T-helper 2 cell treated with Interferon-gamma antibody and Interleukin-4, amounts not matched to agents 5 μg/mL and 100 μg/mL, for 36 hours (primary cell): ENCODE data around the gene ZNF358.
A peak's percentile ranks its signal among the peaks of the same experiment; 100 is the strongest.
"Not testable (repeated sequence)": the region's sequence is repeated elsewhere in the genome, so short reads cannot be mapped to it uniquely, and the experiment has no call there.

Experiments used
- DNase-seq: peaks from one replicate; pipeline ENCODE4 v3.0.0; 2021; ENCODE audit warnings: low spot score
- H3K27ac Mint-ChIP-seq: one replicate; pipeline ENCODE4 v1.8.0; 2021; ENCODE audit warnings: mild to moderate bottlenecking, mixed read lengths
- H3K27me3 Mint-ChIP-seq: one replicate; pipeline ENCODE4 v1.8.0; 2021; ENCODE audit warnings: low read depth, mixed read lengths
- H3K36me3 Mint-ChIP-seq: one replicate; pipeline ENCODE4 v1.8.0; 2021; ENCODE audit warnings: low read depth, mixed read lengths
- H3K4me1 Mint-ChIP-seq: one replicate; pipeline ENCODE4 v1.8.0; 2021; ENCODE audit warnings: low read depth, mixed read lengths
- H3K4me3 Mint-ChIP-seq: one replicate; pipeline ENCODE4 v1.8.0; 2022; ENCODE audit warnings: mild to moderate bottlenecking, moderate library complexity, mixed read lengths
- H3K9me3 Mint-ChIP-seq: one replicate; pipeline ENCODE4 v1.8.0; 2021; ENCODE audit warnings: mixed read lengths

Gene ZNF358

GRCh38 chr19:7529610-7530490 is 13.9 kb downstream of the ZNF358 start:
- Mint-ChIP-seq H3K27me3 (no peaks in the 10 kb centered on the region), H3K9me3 (no peaks in the 10 kb centered on the region), H3K4me1 (peaks cover 6% of the 10 kb centered on the region), H3K36me3 (no peaks in the 10 kb centered on the region), H3K27ac (no peak overlapping the region), H3K4me3 (no peak overlapping the region)
- no peak for DNase-seq

DNA sequence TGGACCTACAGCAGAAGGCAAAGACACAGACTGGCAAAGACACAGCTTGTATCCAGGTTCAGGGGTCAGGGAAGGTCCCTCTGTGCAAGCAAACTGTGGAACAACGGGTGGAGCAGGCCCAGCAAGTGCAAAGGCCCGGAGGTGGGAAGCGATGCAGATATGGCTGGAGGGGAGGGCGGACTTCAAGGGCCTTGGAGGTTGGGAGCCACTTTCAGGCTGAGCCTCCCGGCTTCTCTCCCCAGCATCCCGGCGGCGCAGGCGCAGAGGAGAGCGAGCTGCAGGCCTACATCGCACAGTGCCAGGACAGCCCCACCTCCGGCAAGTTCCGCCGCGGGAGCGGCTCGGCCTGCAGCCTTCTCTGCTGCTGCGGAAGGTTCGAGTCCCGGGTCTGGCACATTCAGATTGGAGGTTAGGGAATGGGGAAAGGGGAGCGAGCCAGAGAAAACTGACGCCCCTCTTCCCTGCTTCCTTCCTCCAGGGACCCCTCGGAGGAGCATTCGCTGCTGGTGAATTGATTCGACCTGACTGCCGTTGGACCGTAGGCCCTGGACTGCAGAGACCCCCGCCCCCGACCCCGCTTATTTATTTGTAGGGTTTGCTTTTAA is 17.5 kb downstream of the ZNF358 start:
- Mint-ChIP-seq H3K27me3 (no peaks in the 10 kb centered on the region), H3K4me3 (peak overlapping the region; percentile 94), H3K9me3 (no peaks in the 10 kb centered on the region), H3K36me3 (peaks cover 6% of the 10 kb centered on the region), H3K4me1 (peaks cover 13% of the 10 kb centered on the region), H3K27ac (peak overlapping the region; percentile 68)
- no peak for DNase-seq

DNA sequence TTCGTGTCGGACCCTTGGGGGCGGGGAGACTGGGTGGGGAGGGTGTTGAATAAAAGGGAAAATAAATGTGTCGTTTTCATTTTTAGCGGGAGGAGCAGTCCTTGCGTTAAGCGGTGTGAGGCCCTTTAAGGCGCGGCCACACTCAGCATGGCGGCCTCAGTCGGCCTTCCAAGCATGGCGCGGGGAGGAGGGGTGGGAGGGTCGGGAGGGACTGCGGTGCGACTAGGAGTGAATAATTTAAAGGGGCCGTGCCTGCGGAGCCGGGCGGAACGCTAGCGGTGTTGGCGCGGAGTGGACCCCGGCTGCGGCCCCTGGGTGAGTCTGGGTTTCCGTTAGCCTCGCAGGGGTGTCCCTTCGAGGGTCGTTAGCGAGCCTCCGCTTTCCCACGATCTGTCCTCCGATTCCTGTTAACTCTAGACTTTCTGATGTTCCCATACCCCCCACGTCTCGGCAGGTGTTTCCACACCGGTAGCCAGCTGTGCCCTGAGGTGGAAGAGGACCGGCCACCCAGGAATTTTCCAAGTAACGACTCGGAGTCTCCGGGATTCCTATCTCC is 18.1 kb downstream of the ZNF358 start:
- peaks cover 13% of the 10 kb centered on the region for H3K4me1 Mint-ChIP-seq
- no peaks in the 10 kb centered on the region for H3K9me3 Mint-ChIP-seq
- H3K27me3 Mint-ChIP-seq, result no peaks in the 10 kb centered on the region
- peak overlapping the region; percentile 94 for H3K4me3 Mint-ChIP-seq
- peak overlapping the region; percentile 76 for H3K27ac Mint-ChIP-seq
- H3K36me3 Mint-ChIP-seq, result peaks cover 10% of the 10 kb centered on the region
- peak; percentile 77 for DNase-seq

DNA sequence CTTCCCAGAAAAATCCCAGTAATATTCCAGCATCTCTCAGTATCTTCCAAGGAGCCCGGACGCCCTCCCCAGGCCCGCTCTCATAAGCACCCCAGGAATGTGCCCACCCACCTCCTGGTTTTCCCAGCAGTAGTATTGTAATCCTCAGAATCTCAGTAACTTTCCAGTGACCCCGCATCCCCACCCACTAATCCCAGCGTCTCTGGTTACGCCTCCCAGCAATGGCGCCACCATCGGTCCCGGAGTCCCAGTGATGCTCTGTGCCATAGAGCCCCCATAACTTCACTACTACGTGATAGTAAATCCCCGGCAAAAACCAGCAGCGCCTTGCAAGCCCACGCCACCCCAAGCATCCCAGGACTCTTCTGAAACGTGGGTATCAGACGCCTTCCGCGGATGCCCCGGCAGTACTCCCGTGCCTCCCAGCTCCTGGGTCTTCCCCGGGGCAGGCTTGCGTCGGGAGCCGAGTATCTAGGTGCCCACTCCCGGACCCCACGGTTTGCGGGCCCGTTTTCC is 18.7 kb downstream of the ZNF358 start:
- peaks cover 13% of the 10 kb centered on the region for H3K4me1 Mint-ChIP-seq
- H3K9me3 Mint-ChIP-seq, result no peaks in the 10 kb centered on the region
- peak; percentile 37 for DNase-seq
- peak overlapping the region; percentile 76 for H3K27ac Mint-ChIP-seq
- peaks cover 10% of the 10 kb centered on the region for H3K36me3 Mint-ChIP-seq
- H3K4me3 Mint-ChIP-seq, result peak overlapping the region; percentile 94
- H3K27me3 Mint-ChIP-seq, result no peaks in the 10 kb centered on the region

GRCh38 chr19:7535047-7535997 is 19.4 kb downstream of the ZNF358 start, which contains the start of gene PNPLA6:
Gene PNPLA6, plus strand, starts transcription at chr19:7535717. Its CDS starts 72 bp downstream, at chr19:7535789.
- peaks cover 13% of the 10 kb centered on the region for H3K4me1 Mint-ChIP-seq
- DNase-seq, result peak; percentile 94
- H3K27me3 Mint-ChIP-seq, result no peaks in the 10 kb centered on the region
- peak within 1 kb of the TSS; percentile 94 for H3K4me3 Mint-ChIP-seq
- H3K9me3 Mint-ChIP-seq, result no peaks in the 10 kb centered on the region
- H3K36me3 Mint-ChIP-seq, result peaks cover 15% of the 10 kb centered on the region
- H3K27ac Mint-ChIP-seq, result peak within 1 kb of the TSS; percentile 86

DNA sequence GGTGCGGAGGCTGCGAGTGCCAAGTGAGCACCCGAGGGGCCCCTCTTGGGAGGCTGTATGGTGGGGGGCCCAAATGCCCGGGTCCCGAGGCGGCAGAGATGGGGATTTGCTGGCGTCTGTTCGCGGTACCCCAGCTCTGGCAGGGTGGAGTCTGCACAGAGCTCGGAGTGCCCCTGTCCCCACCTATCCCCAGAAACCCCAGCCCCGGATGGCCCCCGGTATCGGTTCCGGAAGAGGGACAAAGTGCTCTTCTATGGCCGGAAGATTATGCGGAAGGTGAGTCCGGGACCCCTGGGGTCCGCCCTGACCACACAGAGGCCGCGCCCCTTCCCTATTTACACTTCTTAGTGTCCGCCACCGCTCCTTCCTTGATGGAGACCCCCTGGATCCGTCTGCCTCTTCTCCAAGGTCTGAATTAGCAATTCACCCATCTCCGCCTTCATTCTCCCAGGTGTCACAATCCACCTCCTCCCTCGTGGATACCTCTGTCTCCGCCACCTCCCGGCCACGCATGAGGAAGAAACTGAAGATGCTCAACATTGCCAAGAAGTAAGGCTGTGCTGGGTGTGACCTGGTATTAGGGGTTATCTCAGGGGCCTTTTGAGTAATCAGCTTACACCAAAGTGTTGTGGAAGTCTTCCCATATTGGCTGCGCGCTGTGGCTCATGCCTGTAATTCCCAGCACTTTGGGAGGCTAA is 20.2 kb downstream of the ZNF358 start:
- H3K27ac Mint-ChIP-seq, result peak overlapping the region; percentile 86
- no peak for DNase-seq
- no peaks in the 10 kb centered on the region for H3K9me3 Mint-ChIP-seq
- H3K27me3 Mint-ChIP-seq, result no peaks in the 10 kb centered on the region
- H3K4me3 Mint-ChIP-seq, result peak overlapping the region; percentile 94
- peaks cover 13% of the 10 kb centered on the region for H3K4me1 Mint-ChIP-seq
- H3K36me3 Mint-ChIP-seq, result peaks cover 16% of the 10 kb centered on the region

- not testable (repeated sequence) for DNase-seq, H3K27ac Mint-ChIP-seq, H3K27me3 Mint-ChIP-seq, H3K4me3 Mint-ChIP-seq, H3K9me3 Mint-ChIP-seq
- H3K36me3 Mint-ChIP-seq, result peaks cover 31% of the 10 kb centered on the region
- H3K4me1 Mint-ChIP-seq, result peaks cover 19% of the 10 kb centered on the region
Observed at GRCh38 chr19:7538990-7539389, 23.1 kb downstream of the ZNF358 start.

- Mint-ChIP-seq H3K9me3 (no peaks in the 10 kb centered on the region), H3K4me1 (peaks cover 17% of the 10 kb centered on the region), H3K4me3 (no peak overlapping the region), H3K36me3 (peaks cover 31% of the 10 kb centered on the region), H3K27me3 (no peaks in the 10 kb centered on the region), H3K27ac (no peak overlapping the region)
- DNase-seq, result no peak
Observed at GRCh38 chr19:7539827-7540425, 24.0 kb downstream of the ZNF358 start.

DNA sequence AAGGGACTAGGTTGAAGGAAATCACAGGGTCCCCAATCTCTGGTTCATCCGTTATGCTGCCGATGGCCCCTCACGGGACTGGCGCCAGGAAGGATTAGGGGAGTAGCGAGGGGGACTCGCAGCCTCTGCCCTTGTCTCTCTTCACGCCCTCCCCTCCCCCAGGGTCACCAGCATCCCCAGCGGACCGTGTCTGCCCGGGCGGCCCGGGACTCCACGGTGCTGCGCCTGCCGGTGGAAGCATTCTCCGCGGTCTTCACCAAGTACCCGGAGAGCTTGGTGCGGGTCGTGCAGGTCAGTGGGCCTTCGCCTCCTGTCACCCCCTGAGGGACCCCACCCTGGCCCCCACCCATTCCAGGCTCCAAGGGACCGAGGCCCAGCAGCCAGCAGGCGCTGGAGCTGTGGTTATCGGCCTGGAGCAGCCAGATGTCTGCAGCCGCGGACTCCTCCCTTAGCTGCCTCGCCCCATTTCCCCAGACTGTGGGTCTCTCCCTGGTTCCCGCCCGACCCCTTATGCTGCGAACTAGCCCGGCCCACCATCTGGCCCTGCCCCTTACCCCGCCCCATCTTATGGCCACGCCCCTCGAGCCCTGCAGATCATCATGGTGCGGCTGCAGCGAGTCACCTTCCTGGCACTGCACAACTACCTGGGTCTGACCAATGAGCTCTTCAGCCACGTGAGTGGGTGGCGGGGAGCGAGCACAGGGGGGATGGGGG is 25.0 kb downstream of the ZNF358 start:
- no peak for DNase-seq
- Mint-ChIP-seq H3K4me3 (no peak overlapping the region), H3K36me3 (peaks cover 33% of the 10 kb centered on the region), H3K27me3 (no peaks in the 10 kb centered on the region), H3K27ac (no peak overlapping the region), H3K4me1 (peaks cover 22% of the 10 kb centered on the region), H3K9me3 (no peaks in the 10 kb centered on the region)

DNA sequence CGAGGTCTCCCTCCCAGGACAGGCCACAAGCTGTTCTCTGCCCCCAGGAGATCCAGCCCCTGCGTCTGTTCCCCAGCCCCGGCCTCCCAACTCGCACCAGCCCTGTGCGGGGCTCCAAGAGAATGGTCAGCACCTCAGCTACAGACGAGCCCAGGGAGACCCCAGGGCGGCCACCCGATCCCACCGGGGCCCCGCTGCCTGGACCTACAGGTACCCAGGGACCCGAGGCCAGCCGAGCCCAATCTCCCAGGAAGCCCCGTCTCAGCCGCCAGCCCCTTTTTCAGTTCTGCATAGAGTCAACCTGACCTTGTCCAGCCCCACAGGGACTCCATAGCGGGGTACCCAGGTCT is 25.5 kb downstream of the ZNF358 start:
- Mint-ChIP-seq H3K4me1 (peaks cover 22% of the 10 kb centered on the region), H3K9me3 (no peaks in the 10 kb centered on the region), H3K4me3 (no peak overlapping the region), H3K27ac (no peak overlapping the region), H3K36me3 (peaks cover 35% of the 10 kb centered on the region), H3K27me3 (no peaks in the 10 kb centered on the region)
- DNase-seq, result no peak

GRCh38 chr19:7541828-7542443 is 26.0 kb downstream of the ZNF358 start:
- H3K27ac Mint-ChIP-seq, result no peak overlapping the region
- no peak for DNase-seq
- no peak overlapping the region for H3K4me3 Mint-ChIP-seq
- H3K36me3 Mint-ChIP-seq, result peaks cover 34% of the 10 kb centered on the region
- H3K4me1 Mint-ChIP-seq, result peaks cover 20% of the 10 kb centered on the region
- no peaks in the 10 kb centered on the region for H3K9me3 Mint-ChIP-seq
- H3K27me3 Mint-ChIP-seq, result no peaks in the 10 kb centered on the region
